GM23338 (cell line): ENCODE results near the gene AIFM2. TPM values are rescaled to one million over a fixed set of nuclear protein-coding genes. Genes with fewer than 3 reads are reported as not detected.

Experiments used
- ATAC-seq: fragments of 200-7000 bp; cut with Tn5 transposase; 3 replicates; pipeline ENCODE4 v1.9.1; 2020
- DNase-seq: peaks from one replicate; pipeline ENCODE4 v3.0.0-alpha.2; 2015; ENCODE audit warnings: low spot score
- H2AFZ ChIP-seq: fragments of 200-600 bp; sonication (generic); 2 replicates; pipeline ENCODE4 v1.8.0; 2016; ENCODE audit warnings: antibody characterized with exemption, mild to moderate bottlenecking, moderate library complexity
- H3F3A ChIP-seq: fragments of 200-600 bp; sonication (generic); replicated peaks from 2 replicates; pipeline ENCODE4 v1.8.0; 2017; ENCODE audit warnings: antibody characterized with exemption, mixed run types, low read depth
- H3K27ac ChIP-seq: fragments of 200-600 bp; sonication (generic); 2 replicates; pipeline ENCODE4 v1.6.1; 2016; ENCODE audit warnings: low read depth
- H3K27me3 ChIP-seq: fragments of 200-600 bp; sonication (generic); 2 replicates; pipeline ENCODE4 v1.8.0; 2016; ENCODE audit warnings: mild to moderate bottlenecking, mixed run types, moderate library complexity; ENCODE audit not compliant: insufficient read depth
- H3K36me3 ChIP-seq: fragments of 200-600 bp; sonication (generic); 2 replicates; pipeline ENCODE4 v1.8.0; 2016; ENCODE audit warnings: mild to moderate bottlenecking; ENCODE audit not compliant: insufficient read depth
- H3K4me1 ChIP-seq: fragments of 200-600 bp; sonication (generic); 2 replicates; pipeline ENCODE4 v1.8.0; 2016; ENCODE audit warnings: mild to moderate bottlenecking, moderate library complexity; ENCODE audit not compliant: insufficient read depth
- H3K4me2 ChIP-seq: fragments of 200-600 bp; sonication (generic); 2 replicates; pipeline ENCODE4 v1.7.1; 2017; ENCODE audit warnings: mixed run types
- H3K4me3 ChIP-seq: fragments of 200-600 bp; sonication (generic); 2 replicates; pipeline ENCODE4 v1.6.1; 2016; ENCODE audit warnings: mixed run types
- H3K79me2 ChIP-seq: fragments of 200-600 bp; sonication (generic); replicated peaks from 2 replicates; pipeline ENCODE4 v1.8.0; 2017; ENCODE audit warnings: mild to moderate bottlenecking; ENCODE audit not compliant: insufficient read depth
- H3K9me2 ChIP-seq: fragments of 200-600 bp; sonication (generic); 2 replicates; pipeline ENCODE4 v1.8.0; 2017; ENCODE audit not compliant: insufficient read depth
- H4K20me1 ChIP-seq: fragments of 200-600 bp; sonication (generic); replicated peaks from 2 replicates; pipeline ENCODE4 v1.8.0; 2017; ENCODE audit warnings: mild to moderate bottlenecking; ENCODE audit not compliant: insufficient read depth
- H3K27ac Mint-ChIP-seq: 2 replicates; pipeline ENCODE4 v1.8.0; 2020; ENCODE audit warnings: inconsistent platforms, mild to moderate bottlenecking, moderate library complexity, mixed read lengths
- H3K27me3 Mint-ChIP-seq: 3 replicates; pipeline ENCODE4 v1.8.0; 2022; ENCODE audit warnings: low read depth, mild to moderate bottlenecking, moderate library complexity, mixed read lengths, inconsistent platforms; ENCODE audit not compliant: insufficient read depth, poor library complexity
- H3K36me3 Mint-ChIP-seq: 3 replicates; pipeline ENCODE4 v1.8.0; 2021; ENCODE audit warnings: low read depth, mild to moderate bottlenecking, inconsistent platforms, moderate library complexity, mixed read lengths
- H3K4me1 Mint-ChIP-seq: 3 replicates; pipeline ENCODE4 v1.8.0; 2020; ENCODE audit warnings: mild to moderate bottlenecking, inconsistent platforms, mixed read lengths
- H3K4me3 Mint-ChIP-seq: 3 replicates; pipeline ENCODE4 v1.8.0; 2021; ENCODE audit warnings: moderate library complexity, mild to moderate bottlenecking, inconsistent platforms, mixed read lengths
- H3K9me3 Mint-ChIP-seq: 3 replicates; pipeline ENCODE4 v1.8.0; 2020; ENCODE audit warnings: moderate library complexity, mild to moderate bottlenecking, inconsistent platforms, mixed read lengths
- EZH2 ChIP-seq: fragments of 200-600 bp; sonication (generic); IDR thresholded peaks from one replicate; pipeline ENCODE4 v1.8.0; 2017; ENCODE audit warnings: antibody characterized with exemption, mild to moderate bottlenecking, low read depth; ENCODE audit not compliant: unreplicated experiment
- ZNF114 ChIP-seq: fragments of 250-450 bp; sonication (Bioruptor Pico); IDR thresholded peaks from 2 replicates; pipeline ENCODE4 v1.5.0; 2020; ENCODE audit warnings: mild to moderate bottlenecking, moderate library complexity
- ZNF462 ChIP-seq: fragments of 250-450 bp; sonication (Bioruptor Pico); IDR thresholded peaks from 2 replicates; pipeline ENCODE4 v1.5.0; 2020; ENCODE audit warnings: mild to moderate bottlenecking, moderate library complexity
- polyA plus RNA-seq: library from polyadenylated mRNA; unstranded; fragments of >200 nt; fragmentation: Nextera tagmentation; extraction: Ambion mirVana; gene quantifications from 2 replicates; pipeline ENCODE4 v1.2.1, GENCODE V29; 2016
- total RNA-seq: library from RNA; depleted of rRNA; stranded (reverse); fragments of >200 nt; shearing (Covaris generic); gene quantifications from 2 replicates; pipeline ENCODE4 v1.2.3, GENCODE V29; 2014

AIFM2 gene
- total and polyA plus RNA-seq, 2 experiments from 2014 or later = 3.2 to 3.6 TPM

GRCh38 chr10:70131560-70131937, 1.1 kb downstream of the AIFM2 start (continued):
- TF ChIP-seq ZNF462 (CRISPR knock-in tag) = no peak

- Histone ChIP-seq H3K79me2 (no peaks in the 10 kb centered on the region), H3K4me3 (no peak overlapping the region), H3K9me2 (no peaks in the 10 kb centered on the region), H4K20me1 (no peaks in the 10 kb centered on the region), H3K4me1 (peaks cover 5% of the 10 kb centered on the region; the same call in 1 of the 2 replicates), H3K27ac (no peak overlapping the region), H3K36me3 (no peaks in the 10 kb centered on the region), H3K4me2 (no peak overlapping the region), H3F3A (peaks cover 5% of the 10 kb centered on the region; the same call in 1 of the 2 replicates), H3K27me3 (peaks cover 32% of the 10 kb centered on the region; the same call in 1 of the 2 replicates), H2AFZ (no peak overlapping the region)
- no peaks in the 10 kb centered on the region for H3K9me3 Mint-ChIP-seq
- H3K4me3 Mint-ChIP-seq = no peak overlapping the region
- no peak overlapping the region for H3K27ac Mint-ChIP-seq
- no peak for TF ChIP-seq EZH2
- no peak for TF ChIP-seq ZNF114 (CRISPR knock-in tag)
- H3K27me3 Mint-ChIP-seq = peaks cover 16% of the 10 kb centered on the region
- H3K36me3 Mint-ChIP-seq = no peaks in the 10 kb centered on the region
- ATAC-seq = no peak
- peaks cover 6% of the 10 kb centered on the region for H3K4me1 Mint-ChIP-seq
- DNase-seq = no peak
These were observed 1.6 kb downstream of the AIFM2 start for GRCh38 chr10:70130878-70131559.
